OCI-LY1 (cell line): ENCODE measurements around the gene LYPLA2.
"Not testable (repeated sequence)": the region's sequence is repeated elsewhere in the genome, so short reads cannot be mapped to it uniquely, and the experiment has no call there.

Experiments used
- H2AFZ ChIP-seq: fragments of 200-600 bp; sonication (generic), shearing (Covaris generic); 2 replicates; pipeline ENCODE4 v1.6.0; 2014; ENCODE audit warnings: antibody characterized with exemption, mild to moderate bottlenecking, low read length
- H3F3A ChIP-seq: fragments of 200-600 bp; sonication (generic), shearing (Covaris generic); 2 replicates; pipeline ENCODE4 v1.6.0; 2014; ENCODE audit warnings: mild to moderate bottlenecking, antibody characterized with exemption, low read length, moderate library complexity; ENCODE audit not compliant: insufficient read depth
- H3K27ac ChIP-seq: fragments of 200-600 bp; sonication (generic); 2 replicates; pipeline ENCODE4 v1.5.1; 2014; ENCODE audit warnings: low read length, mixed run types, mild to moderate bottlenecking, low read depth; ENCODE audit not compliant: poor library complexity, severe bottlenecking
- H3K27me3 ChIP-seq: fragments of 200-600 bp; sonication (generic); 2 replicates; pipeline ENCODE4 v1.6.0; 2014; ENCODE audit warnings: antibody characterized with exemption, mild to moderate bottlenecking, low read length, moderate library complexity; ENCODE audit not compliant: insufficient read depth
- H3K36me3 ChIP-seq: fragments of 200-600 bp; sonication (generic); 2 replicates; pipeline ENCODE4 v1.6.1; 2014; ENCODE audit warnings: mild to moderate bottlenecking, antibody characterized with exemption, low read length, moderate library complexity, mixed read lengths; ENCODE audit not compliant: insufficient read depth
- H3K4me1 ChIP-seq: fragments of 200-600 bp; sonication (generic); 2 replicates; pipeline ENCODE4 v1.5.1; 2014; ENCODE audit warnings: mild to moderate bottlenecking, low read length, moderate library complexity; ENCODE audit not compliant: insufficient read depth, severe bottlenecking
- H3K4me2 ChIP-seq: fragments of 200-600 bp; sonication (generic), shearing (Covaris generic); 2 replicates; pipeline ENCODE4 v1.6.1; 2014; ENCODE audit warnings: low read length
- H3K4me3 ChIP-seq: fragments of 200-600 bp; sonication (generic); 2 replicates; pipeline ENCODE4 v1.5.1; 2014; ENCODE audit warnings: low read length, low read depth, mild to moderate bottlenecking, mixed read lengths; ENCODE audit not compliant: poor library complexity, severe bottlenecking
- H3K79me2 ChIP-seq: fragments of 200-600 bp; shearing (Covaris generic); 2 replicates; pipeline ENCODE4 v1.6.1; 2016; ENCODE audit warnings: mixed run types, low read length, mixed read lengths; ENCODE audit not compliant: insufficient read depth
- H3K9ac ChIP-seq: fragments of 200-600 bp; sonication (generic), shearing (Covaris generic); 2 replicates; pipeline ENCODE4 v1.6.1; 2014; ENCODE audit warnings: mild to moderate bottlenecking, low read length, mixed read lengths
- H3K9me2 ChIP-seq: fragments of 200-600 bp; sonication (generic), shearing (Covaris generic); 2 replicates; pipeline ENCODE4 v1.6.1; 2014; ENCODE audit warnings: low read depth, mild to moderate bottlenecking, low read length, mixed read lengths
- H3K9me3 ChIP-seq: fragments of 200-600 bp; shearing (Covaris generic); 2 replicates; pipeline ENCODE4 v1.6.1; 2014; ENCODE audit warnings: low read length, mixed read lengths
- H4K20me1 ChIP-seq: fragments of 200-600 bp; sonication (generic), shearing (Covaris generic); 2 replicates; pipeline ENCODE4 v1.6.0; 2016; ENCODE audit warnings: mild to moderate bottlenecking, low read length; ENCODE audit not compliant: insufficient read depth
- EZH2 ChIP-seq: fragments of 200-600 bp; sonication (generic), shearing (Covaris generic); IDR thresholded peaks from 2 replicates; pipeline ENCODE4 v1.8.0; 2017; ENCODE audit warnings: borderline replicate concordance, mixed run types, mild to moderate bottlenecking, antibody characterized with exemption, low read length, moderate library complexity, mixed read lengths
- TF ChIP-seq, protein P1 (sequence below): fragments of 200-600 bp; sonication (generic), shearing (Covaris generic); IDR thresholded peaks from 2 replicates; pipeline ENCODE4 v1.5.1; 2017; ENCODE audit warnings: mild to moderate bottlenecking, antibody characterized with exemption, low read length, moderate library complexity, mixed read lengths

LYPLA2 gene

DNA sequence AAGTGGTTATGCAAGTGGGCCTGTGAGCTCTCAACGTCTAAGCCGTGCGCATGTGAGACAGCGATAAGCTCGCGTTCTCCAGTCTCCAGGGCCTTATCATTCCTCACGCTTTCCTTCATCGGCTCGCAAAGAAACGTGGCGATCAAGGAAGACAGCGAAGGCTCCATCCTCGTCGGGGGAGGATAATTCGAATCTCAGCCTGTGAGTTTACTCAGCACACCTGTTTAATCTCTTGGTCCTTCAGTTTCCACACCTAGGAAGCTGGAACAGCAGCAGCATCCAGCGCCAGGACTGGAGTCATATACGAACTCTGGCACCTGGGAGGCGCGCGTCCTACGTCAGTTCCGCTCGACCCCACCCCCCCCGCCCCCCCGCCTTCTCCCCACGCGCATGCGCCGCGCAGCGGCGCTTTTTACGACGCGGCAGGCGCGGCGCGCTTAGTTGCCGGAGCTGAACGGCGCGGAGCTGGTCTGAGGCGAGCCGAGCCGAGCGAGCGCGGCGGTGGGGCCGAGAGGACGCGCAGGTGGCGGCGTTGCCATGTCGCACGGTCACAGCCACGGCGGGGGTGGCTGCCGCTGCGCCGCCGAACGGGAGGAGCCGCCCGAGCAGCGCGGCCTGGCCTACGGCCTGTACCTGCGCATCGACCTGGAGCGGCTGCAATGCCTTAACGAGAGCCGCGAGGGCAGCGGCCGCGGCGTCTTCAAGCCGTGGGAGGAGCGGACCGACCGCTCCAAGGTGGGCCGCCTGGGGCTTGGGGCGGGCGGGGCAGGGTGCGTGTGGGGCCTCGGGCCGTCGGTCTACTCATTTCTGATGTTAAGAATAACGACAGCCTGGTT lies 12.7 kb upstream of the LYPLA2 start, which contains the start of gene PITHD1:
Gene PITHD1 (plus strand): TSS at position 440 of the 836 bp plus-strand sequence. CDS start 98 bp downstream, at position 538.
- Histone ChIP-seq H3K4me3 (peak within 1 kb of the TSS; percentile 100), H3F3A (no peaks in the 10 kb centered on the region), H3K9ac (peak within 1 kb of the TSS; percentile 98), H4K20me1 (no peaks in the 10 kb centered on the region), H2AFZ (peak within 1 kb of the TSS; percentile 76; the same call in 1 of the 2 replicates), H3K9me2 (no peaks in the 10 kb centered on the region), H3K79me2 (peaks cover 28% of the 10 kb centered on the region), H3K27me3 (no peaks in the 10 kb centered on the region), H3K36me3 (peaks cover 21% of the 10 kb centered on the region), H3K4me1 (peaks cover 48% of the 10 kb centered on the region), H3K27ac (peak within 1 kb of the TSS; percentile 46), H3K4me2 (peak within 1 kb of the TSS; percentile 85), H3K9me3 (no peaks in the 10 kb centered on the region)
- no peak for TF ChIP-seq EZH2
- TF ChIP-seq, protein P1, sequence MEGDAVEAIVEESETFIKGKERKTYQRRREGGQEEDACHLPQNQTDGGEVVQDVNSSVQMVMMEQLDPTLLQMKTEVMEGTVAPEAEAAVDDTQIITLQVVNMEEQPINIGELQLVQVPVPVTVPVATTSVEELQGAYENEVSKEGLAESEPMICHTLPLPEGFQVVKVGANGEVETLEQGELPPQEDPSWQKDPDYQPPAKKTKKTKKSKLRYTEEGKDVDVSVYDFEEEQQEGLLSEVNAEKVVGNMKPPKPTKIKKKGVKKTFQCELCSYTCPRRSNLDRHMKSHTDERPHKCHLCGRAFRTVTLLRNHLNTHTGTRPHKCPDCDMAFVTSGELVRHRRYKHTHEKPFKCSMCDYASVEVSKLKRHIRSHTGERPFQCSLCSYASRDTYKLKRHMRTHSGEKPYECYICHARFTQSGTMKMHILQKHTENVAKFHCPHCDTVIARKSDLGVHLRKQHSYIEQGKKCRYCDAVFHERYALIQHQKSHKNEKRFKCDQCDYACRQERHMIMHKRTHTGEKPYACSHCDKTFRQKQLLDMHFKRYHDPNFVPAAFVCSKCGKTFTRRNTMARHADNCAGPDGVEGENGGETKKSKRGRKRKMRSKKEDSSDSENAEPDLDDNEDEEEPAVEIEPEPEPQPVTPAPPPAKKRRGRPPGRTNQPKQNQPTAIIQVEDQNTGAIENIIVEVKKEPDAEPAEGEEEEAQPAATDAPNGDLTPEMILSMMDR: no peak

DNA sequence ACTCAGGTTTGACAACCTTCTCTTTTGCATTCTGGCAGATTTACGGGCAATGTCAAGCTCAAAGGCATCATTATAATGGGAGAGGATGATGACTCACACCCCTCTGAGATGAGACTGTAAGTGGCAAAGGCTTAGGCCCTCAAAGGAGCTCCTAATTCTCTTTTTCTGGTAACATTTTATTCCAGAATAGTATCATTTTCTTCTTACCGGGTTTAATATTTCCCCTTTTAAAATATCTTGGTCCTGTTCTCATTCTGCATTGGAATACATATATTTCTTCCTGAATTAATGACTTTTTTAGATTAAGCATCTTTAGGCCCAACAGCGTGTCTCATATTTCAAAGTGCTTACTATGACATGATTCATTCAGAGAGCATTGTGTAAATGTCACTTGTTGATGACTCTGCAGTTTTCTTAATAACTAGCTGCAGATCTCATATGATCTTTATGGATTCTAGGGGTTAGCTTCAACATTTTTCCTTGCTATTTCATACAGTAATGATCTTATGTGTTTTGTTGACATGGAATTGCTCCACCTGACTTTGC lies 11.0 kb upstream of the LYPLA2 start:
- no peak overlapping the region for H3K27ac ChIP-seq
- TF ChIP-seq, protein P1: no peak
- TF ChIP-seq EZH2: no peak
- peaks cover 28% of the 10 kb centered on the region for H3K79me2 ChIP-seq
- H3K9me2 ChIP-seq: no peaks in the 10 kb centered on the region
- H2AFZ ChIP-seq: no peak overlapping the region
- peaks cover 34% of the 10 kb centered on the region for H3K4me1 ChIP-seq
- H3K4me2 ChIP-seq: peak overlapping the region; percentile 78
- H3K4me3 ChIP-seq: peak overlapping the region; percentile 100
- H4K20me1 ChIP-seq: no peaks in the 10 kb centered on the region
- peaks cover 33% of the 10 kb centered on the region for H3K36me3 ChIP-seq
- H3K27me3 ChIP-seq: no peaks in the 10 kb centered on the region
- peak overlapping the region; percentile 57 for H3K9ac ChIP-seq
- no peaks in the 10 kb centered on the region for H3K9me3 ChIP-seq
- H3F3A ChIP-seq: no peaks in the 10 kb centered on the region

DNA sequence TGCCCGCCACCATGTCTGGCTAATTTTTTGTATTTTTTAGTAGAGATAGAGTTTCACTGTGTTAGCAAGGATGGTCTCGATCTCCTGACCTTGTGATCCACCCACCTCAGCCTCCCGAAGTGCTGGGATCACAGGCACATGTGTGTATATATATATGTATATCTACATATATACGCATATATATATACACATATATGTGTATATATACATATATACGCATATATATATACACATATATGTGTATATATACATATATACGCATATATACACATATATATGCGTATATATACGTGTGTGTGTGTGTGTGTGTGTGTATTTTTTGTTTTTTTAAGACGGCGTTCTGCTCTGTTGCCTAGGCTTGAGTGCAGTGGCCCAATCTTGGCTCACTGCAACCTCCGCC lies 7.8 kb upstream of the LYPLA2 start:
- not testable (repeated sequence) for H3K9me3 ChIP-seq, H4K20me1 ChIP-seq, H3K4me3 ChIP-seq, H3K9me2 ChIP-seq, H2AFZ ChIP-seq, H3K4me2 ChIP-seq, H3K27ac ChIP-seq, H3K9ac ChIP-seq, H3F3A ChIP-seq, H3K27me3 ChIP-seq
- Histone ChIP-seq H3K79me2 (peaks cover 24% of the 10 kb centered on the region), H3K4me1 (peaks cover 15% of the 10 kb centered on the region), H3K36me3 (peaks cover 63% of the 10 kb centered on the region)
